Stimulated activated CD4-positive, alpha-beta T cell treated with anti-CD3 and anti-CD28 coated beads, Interleukin-12 subunit alpha, Interleukin-12 subunit beta, amount 100 ng/mL, for 4 hours (primary cell): ENCODE data around the gene DUSP22.
"Not testable (repeated sequence)": the region's sequence is repeated elsewhere in the genome, so short reads cannot be mapped to it uniquely, and the experiment has no call there.

Experiments used
- DNase-seq: peaks from one replicate; pipeline ENCODE4 v3.0.0-alpha.2; 2020

The DUSP22 gene

GRCh38 chr6:325161-325860 lies 33.0 kb downstream of the DUSP22 start:
- DNase-seq, result not testable (repeated sequence)

GRCh38 chr6:326066-326465 lies 33.8 kb downstream of the DUSP22 start:
- not testable (repeated sequence) for DNase-seq

GRCh38 chr6:326896-327537 lies 34.7 kb downstream of the DUSP22 start:
- no peak for DNase-seq

GRCh38 chr6:327538-328116 lies 35.3 kb downstream of the DUSP22 start:
- DNase-seq, result no peak

- DNase-seq, result no peak
Measured at GRCh38 chr6:328136-328670, 35.9 kb downstream of the DUSP22 start.

GRCh38 chr6:328924-329323 lies 36.6 kb downstream of the DUSP22 start:
- no peak for DNase-seq

GRCh38 chr6:329888-330691 lies 37.8 kb downstream of the DUSP22 start:
- no peak for DNase-seq

- DNase-seq, result no peak
Measured at GRCh38 chr6:330948-331347, 38.7 kb downstream of the DUSP22 start.

- no peak for DNase-seq
Measured at GRCh38 chr6:331622-332521, 39.6 kb downstream of the DUSP22 start.

GRCh38 chr6:332671-333070 lies 40.4 kb downstream of the DUSP22 start:
- DNase-seq, result no peak

GRCh38 chr6:333379-334002 lies 41.2 kb downstream of the DUSP22 start:
- no peak for DNase-seq

GRCh38 chr6:334536-335510 lies 42.5 kb downstream of the DUSP22 start:
- no peak for DNase-seq

GRCh38 chr6:335572-335971 lies 43.3 kb downstream of the DUSP22 start:
- DNase-seq, result no peak

- DNase-seq, result no peak
Measured at GRCh38 chr6:336159-337114, 44.1 kb downstream of the DUSP22 start.

- no peak for DNase-seq
Measured at GRCh38 chr6:337805-338368, 45.6 kb downstream of the DUSP22 start.

GRCh38 chr6:338815-339262 lies 46.6 kb downstream of the DUSP22 start:
- no peak for DNase-seq

GRCh38 chr6:339480-339879 lies 47.2 kb downstream of the DUSP22 start:
- DNase-seq, result no peak

GRCh38 chr6:340186-340955 lies 48.1 kb downstream of the DUSP22 start:
- no peak for DNase-seq
